Midbrain (tissue), 1 donor: ENCODE measurements around the gene KIF5A.

Experiments
- DNase-seq: peaks from one replicate; lab custom pipeline; 2025; lab: John Stamatoyannopoulos, UW

Gene KIF5A

GRCh38 chr12:57620245-57620935 lies 70.5 kb downstream of the KIF5A start:
- DNase-seq = no peak

- no peak for DNase-seq
Measured at GRCh38 chr12:57620936-57621496, 71.2 kb downstream of the KIF5A start.

- DNase-seq = peak; percentile 37
Measured at GRCh38 chr12:57621497-57622292, 71.9 kb downstream of the KIF5A start.

GRCh38 chr12:57622293-57623245 lies 72.7 kb downstream of the KIF5A start:
- no peak for DNase-seq

GRCh38 chr12:57623385-57623784 lies 73.5 kb downstream of the KIF5A start:
- no peak for DNase-seq

- DNase-seq = no peak
Measured at GRCh38 chr12:57623811-57624390, 74.1 kb downstream of the KIF5A start.

- no peak for DNase-seq
Measured at GRCh38 chr12:57624441-57625220, 74.8 kb downstream of the KIF5A start.

- no peak for DNase-seq
Measured at GRCh38 chr12:57625261-57626032, 75.6 kb downstream of the KIF5A start.

- DNase-seq = no peak
Measured at GRCh38 chr12:57626111-57626920, 76.5 kb downstream of the KIF5A start.

GRCh38 chr12:57626921-57627445 lies 77.1 kb downstream of the KIF5A start:
- DNase-seq = no peak

GRCh38 chr12:57627501-57628279 lies 77.8 kb downstream of the KIF5A start:
- no peak for DNase-seq

- no peak for DNase-seq
Measured at GRCh38 chr12:57628280-57629191, 78.7 kb downstream of the KIF5A start.

- peak; percentile 78 for DNase-seq
Measured at GRCh38 chr12:57629897-57630471, 80.1 kb downstream of the KIF5A start.

- DNase-seq = no peak
Measured at GRCh38 chr12:57630891-57631433, 81.1 kb downstream of the KIF5A start.

- no peak for DNase-seq
Measured at GRCh38 chr12:57631566-57632072, 81.8 kb downstream of the KIF5A start.
